NCI-H1694 treated with DMSO at 0.1 percent for 48 hours (cell line): ENCODE results near the gene WRAP73.
A peak's percentile ranks its signal among the peaks of the same experiment; 100 is the strongest.

Experiments
- DNase-seq: peaks from one replicate; lab custom pipeline; 2025; lab: John Stamatoyannopoulos, UW

WRAP73 gene

GRCh38 chr1:3611170-3612019, 38.5 kb downstream of the WRAP73 start, which contains the start of gene MEGF6:
Gene MEGF6, minus strand, starts transcription at chr1:3611508. Its CDS starts 240 bp downstream, at chr1:3611268.
- DNase-seq, result peak; percentile 64

- DNase-seq, result peak; percentile 44
These were observed 39.3 kb downstream of the WRAP73 start for GRCh38 chr1:3610527-3611169.

- no peak for DNase-seq
These were observed 40.0 kb downstream of the WRAP73 start for GRCh38 chr1:3609769-3610526.

- DNase-seq, result no peak
These were observed 40.7 kb downstream of the WRAP73 start for GRCh38 chr1:3609016-3609768.

GRCh38 chr1:3608154-3608553, 41.7 kb downstream of the WRAP73 start:
- DNase-seq, result no peak

- peak; percentile 73 for DNase-seq
These were observed 42.2 kb downstream of the WRAP73 start for GRCh38 chr1:3607703-3608065.

GRCh38 chr1:3606779-3607702, 42.9 kb downstream of the WRAP73 start:
- DNase-seq, result no peak

- no peak for DNase-seq
These were observed 44.7 kb downstream of the WRAP73 start for GRCh38 chr1:3604997-3605823.

GRCh38 chr1:3604468-3604974, 45.4 kb downstream of the WRAP73 start:
- no peak for DNase-seq

- no peak for DNase-seq
These were observed 46.1 kb downstream of the WRAP73 start for GRCh38 chr1:3603571-3604467.

- DNase-seq, result no peak
These were observed 46.7 kb downstream of the WRAP73 start for GRCh38 chr1:3603156-3603555.

- no peak for DNase-seq
These were observed 47.5 kb downstream of the WRAP73 start for GRCh38 chr1:3602375-3602774.

- no peak for DNase-seq
These were observed 48.2 kb downstream of the WRAP73 start for GRCh38 chr1:3601743-3602142.

- DNase-seq, result no peak
These were observed 49.5 kb downstream of the WRAP73 start for GRCh38 chr1:3600354-3600753.

GRCh38 chr1:3599816-3600215, 50.1 kb downstream of the WRAP73 start:
- DNase-seq, result no peak

GRCh38 chr1:3599286-3599811, 50.6 kb downstream of the WRAP73 start:
- DNase-seq, result no peak

GRCh38 chr1:3598522-3599285, 51.2 kb downstream of the WRAP73 start:
- no peak for DNase-seq

- no peak for DNase-seq
These were observed 51.8 kb downstream of the WRAP73 start for GRCh38 chr1:3598051-3598491.
